Uterus (tissue), 4 donors: ENCODE data around the gene TECTB. TPM values are rescaled to one million over a fixed set of nuclear protein-coding genes. Genes with fewer than 3 reads are reported as not detected.
"Not testable (repeated sequence)": the region's sequence is repeated elsewhere in the genome, so short reads cannot be mapped to it uniquely, and the experiment has no call there.

ENCODE experiments used
- DNase-seq, 2 donors: peaks; one replicate each; pipeline ENCODE4 v3.0.0-alpha.2; 2019 to 2020
- H3K27ac ChIP-seq, 2 donors: fragments of 200-600 bp; sonication (generic); 1 replicate in 1 of 2; 2 replicates in 1 of 2; pipeline ENCODE4 v1.5.1; 2016 to 2018
- H3K27me3 ChIP-seq, 2 donors: fragments of 200-600 bp; sonication (generic); one replicate each; pipeline ENCODE4 v1.5.1; 2018 to 2019; ENCODE audit warnings: control low read depth in 1 of 2
- H3K36me3 ChIP-seq, 2 donors: fragments of 200-600 bp; sonication (generic); one replicate each; pipeline ENCODE4 v1.5.1; 2019; ENCODE audit warnings: control low read depth in 1 of 2
- H3K4me1 ChIP-seq, 2 donors: fragments of 200-600 bp; sonication (generic); one replicate each; pipeline ENCODE4 v1.5.1; 2018 to 2019; ENCODE audit warnings: control low read depth in 1 of 2
- H3K4me3 ChIP-seq, 2 donors: fragments of 200-600 bp; sonication (generic); 1 replicate in 1 of 2; 2 replicates in 1 of 2; pipeline ENCODE4 v1.5.1; 2018 to 2019; ENCODE audit warnings: mild to moderate bottlenecking in 1 of 2
- H3K9me3 ChIP-seq, 2 donors: fragments of 200-600 bp; sonication (generic); one replicate each; pipeline ENCODE4 v1.5.1; 2019; ENCODE audit warnings: control low read depth in 1 of 2
- POLR2A ChIP-seq, 2 donors: fragments of 450-650 bp; IDR thresholded peaks; one replicate each; pipeline ENCODE4 v1.6.1; 2016; ENCODE audit warnings: antibody characterized with exemption in 2 of 2, mild to moderate bottlenecking in 1 of 2, moderate library complexity in 1 of 2
- intact Hi-C: fragments of 100-400 bp; cut with DNase I; formaldehyde crosslinking; loops from one replicate; pipeline ENCODE4 v1.15.1; 2023; ENCODE audit warnings: low total_unique reads
- total RNA-seq, 4 donors: library from RNA; depleted of rRNA in 3 of 4; stranded (reverse); fragments of >200 nt in 3 of 4; gene quantifications; one replicate each; pipeline versions ENCODE4 v1.1.0 to v1.2.4, GENCODE V29; 2014 to 2023
- TF ChIP-seq, protein P1 (sequence below), 4 experiments: fragments of 200-600 bp in 2 of 4; fragments of 450-650 bp in 2 of 4; sonication (generic) in 2 of 4; IDR thresholded peaks; one replicate each; pipeline ENCODE4 v1.5.1; 2016 to 2019; ENCODE audit warnings: antibody characterized with exemption in 4 of 4, mild to moderate bottlenecking in 2 of 4, moderate library complexity in 1 of 4
- donor health status: DM: yes; HTN: yes; CAD: no.

Gene TECTB
- total RNA-seq, 4 donors from 2014 or later: not detected

DNA sequence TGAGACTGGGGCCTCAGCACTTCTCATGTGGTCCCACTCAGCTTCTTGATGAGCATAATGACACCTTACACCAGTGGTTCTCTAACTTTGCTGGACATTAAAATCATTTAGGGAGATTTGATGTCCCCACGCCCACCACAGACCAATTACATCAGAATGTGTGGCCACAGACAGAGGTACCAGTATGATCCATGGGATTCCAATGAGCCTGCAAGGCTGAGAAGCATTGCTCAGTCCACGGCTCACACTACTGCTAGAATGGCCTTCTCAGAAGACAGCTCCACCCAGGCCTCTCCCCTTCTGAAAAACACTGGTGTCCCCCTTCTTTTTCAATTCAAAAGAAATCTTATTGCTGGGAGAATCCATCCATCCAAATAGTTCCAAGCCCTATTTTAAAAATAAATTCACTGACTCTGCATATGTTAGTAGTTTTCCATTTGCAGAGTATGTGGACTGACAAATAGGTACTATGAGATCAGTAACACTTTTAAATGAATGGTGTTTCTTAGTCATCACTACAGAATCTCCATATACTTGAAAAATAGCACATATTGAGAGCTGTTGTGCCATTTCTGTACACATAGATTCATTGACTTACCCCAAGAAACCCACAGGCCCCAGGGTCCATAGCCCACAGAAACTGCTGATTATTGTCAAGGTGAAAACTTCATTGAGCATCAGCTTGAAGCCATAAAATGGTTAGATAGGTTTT is 34.5 kb upstream of the TECTB start:
- no peaks in the 10 kb centered on the region for H3K4me1 ChIP-seq
- intact Hi-C loops: no loop called here
- DNase-seq: no peak
- no peak overlapping the region for H3K4me3 ChIP-seq
- TF ChIP-seq, protein P1, sequence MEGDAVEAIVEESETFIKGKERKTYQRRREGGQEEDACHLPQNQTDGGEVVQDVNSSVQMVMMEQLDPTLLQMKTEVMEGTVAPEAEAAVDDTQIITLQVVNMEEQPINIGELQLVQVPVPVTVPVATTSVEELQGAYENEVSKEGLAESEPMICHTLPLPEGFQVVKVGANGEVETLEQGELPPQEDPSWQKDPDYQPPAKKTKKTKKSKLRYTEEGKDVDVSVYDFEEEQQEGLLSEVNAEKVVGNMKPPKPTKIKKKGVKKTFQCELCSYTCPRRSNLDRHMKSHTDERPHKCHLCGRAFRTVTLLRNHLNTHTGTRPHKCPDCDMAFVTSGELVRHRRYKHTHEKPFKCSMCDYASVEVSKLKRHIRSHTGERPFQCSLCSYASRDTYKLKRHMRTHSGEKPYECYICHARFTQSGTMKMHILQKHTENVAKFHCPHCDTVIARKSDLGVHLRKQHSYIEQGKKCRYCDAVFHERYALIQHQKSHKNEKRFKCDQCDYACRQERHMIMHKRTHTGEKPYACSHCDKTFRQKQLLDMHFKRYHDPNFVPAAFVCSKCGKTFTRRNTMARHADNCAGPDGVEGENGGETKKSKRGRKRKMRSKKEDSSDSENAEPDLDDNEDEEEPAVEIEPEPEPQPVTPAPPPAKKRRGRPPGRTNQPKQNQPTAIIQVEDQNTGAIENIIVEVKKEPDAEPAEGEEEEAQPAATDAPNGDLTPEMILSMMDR (IDR thresholded peaks at IDR 0.05): no peak
- no peak for TF ChIP-seq POLR2A (IDR thresholded peaks at IDR 0.05)
- H3K27me3 ChIP-seq: no peaks in the 10 kb centered on the region
- H3K9me3 ChIP-seq: no peaks in the 10 kb centered on the region
- H3K36me3 ChIP-seq: no peaks in the 10 kb centered on the region
- no peak overlapping the region for H3K27ac ChIP-seq

DNA sequence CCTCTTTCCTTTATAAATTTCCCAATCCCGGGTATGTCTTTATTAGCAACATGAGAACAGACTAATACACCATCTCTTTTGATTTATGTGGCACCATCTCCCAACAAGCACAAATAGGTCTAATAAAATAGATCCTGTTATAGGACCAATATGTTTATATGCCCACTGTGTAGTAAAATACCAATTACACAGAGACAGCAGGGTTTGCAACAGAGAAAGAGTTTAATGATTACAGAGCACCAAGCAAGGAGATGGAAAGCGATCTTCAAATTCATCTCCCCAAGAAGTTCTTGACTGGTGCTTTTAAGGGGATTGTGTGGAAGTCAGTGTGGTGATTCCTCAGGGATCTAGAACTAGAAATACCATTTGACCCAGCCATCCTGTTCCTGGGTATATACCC is 33.5 kb upstream of the TECTB start:
- H3K27ac ChIP-seq: no peak overlapping the region
- DNase-seq: no peak
- H3K36me3 ChIP-seq: no peaks in the 10 kb centered on the region
- no peaks in the 10 kb centered on the region for H3K4me1 ChIP-seq
- no peaks in the 10 kb centered on the region for H3K9me3 ChIP-seq
- no peak for TF ChIP-seq POLR2A (IDR thresholded peaks at IDR 0.05)
- TF ChIP-seq, protein P1 (IDR thresholded peaks at IDR 0.05): no peak
- intact Hi-C loops: no loop called here
- H3K27me3 ChIP-seq: no peaks in the 10 kb centered on the region
- no peak overlapping the region for H3K4me3 ChIP-seq

DNA sequence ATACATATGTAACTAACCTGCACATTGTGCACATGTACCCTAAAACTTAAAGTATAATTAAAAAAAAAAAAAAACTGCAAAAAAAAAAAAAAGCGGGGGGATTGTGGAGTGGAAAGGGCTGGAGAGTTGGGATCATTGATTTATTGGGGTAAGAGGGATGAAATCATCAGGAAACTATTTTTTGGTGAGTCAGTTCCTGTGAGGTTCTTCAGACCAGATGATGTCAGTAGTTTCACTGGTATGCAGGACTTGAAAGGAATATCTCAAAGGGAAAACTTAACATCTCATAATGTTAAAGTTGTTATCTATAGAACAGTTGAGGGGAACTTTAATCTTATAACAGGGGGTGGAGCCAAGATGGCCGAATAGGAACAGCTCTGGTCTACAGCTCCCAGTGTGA is 32.6 kb upstream of the TECTB start:
- Histone ChIP-seq H3K4me1 (no peaks in the 10 kb centered on the region), H3K4me3 (no peak overlapping the region), H3K9me3 (no peaks in the 10 kb centered on the region), H3K36me3 (no peaks in the 10 kb centered on the region), H3K27ac (no peak overlapping the region), H3K27me3 (no peaks in the 10 kb centered on the region)
- no peak for DNase-seq
- intact Hi-C loops: no loop called here
- TF ChIP-seq POLR2A (IDR thresholded peaks at IDR 0.05): no peak
- TF ChIP-seq, protein P1 (IDR thresholded peaks at IDR 0.05): no peak

DNA sequence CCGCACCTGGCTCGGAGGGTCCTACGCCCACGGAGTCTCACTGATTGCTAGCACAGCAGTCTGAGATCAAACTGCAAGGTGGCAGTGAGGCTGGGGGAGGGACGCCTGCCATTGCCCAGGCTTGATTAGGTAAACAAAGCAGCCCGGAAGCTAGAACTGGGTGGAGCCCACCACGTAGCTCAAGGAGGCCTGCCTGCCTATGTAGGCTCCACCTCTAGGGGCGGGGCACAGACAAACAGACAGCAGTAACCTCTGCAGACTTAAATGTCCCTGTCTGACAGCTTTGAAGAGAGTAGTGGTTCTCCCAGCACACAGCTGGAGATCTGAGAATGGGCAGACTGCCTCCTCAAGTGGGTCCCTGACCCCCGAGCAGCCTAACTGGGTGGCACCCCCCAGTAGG is 32.0 kb upstream of the TECTB start:
- H3K36me3 ChIP-seq, H3K4me1 ChIP-seq, H3K4me3 ChIP-seq, H3K27me3 ChIP-seq, H3K9me3 ChIP-seq, intact Hi-C loops, DNase-seq, H3K27ac ChIP-seq: not testable (repeated sequence)

DNA sequence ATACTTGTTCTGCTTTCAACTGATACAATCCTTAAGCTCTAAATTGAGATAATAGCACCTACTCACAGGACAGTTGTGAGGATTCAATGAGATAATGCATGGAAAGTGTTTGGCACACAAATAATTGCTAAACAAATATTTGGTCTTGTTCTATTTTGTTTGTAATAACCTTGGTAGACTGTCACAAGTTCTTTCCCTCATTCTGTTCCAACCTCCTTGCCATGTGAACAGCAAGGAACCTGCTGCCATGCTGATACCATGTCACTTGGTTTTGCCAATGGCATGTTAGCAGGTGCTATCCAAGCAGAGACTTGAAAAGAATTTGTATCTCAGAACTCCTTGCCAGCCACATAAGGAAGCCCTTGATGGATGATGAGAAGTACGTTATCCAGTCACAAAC is 24.8 kb upstream of the TECTB start:
- Histone ChIP-seq H3K27ac (no peak overlapping the region), H3K4me1 (no peaks in the 10 kb centered on the region), H3K9me3 (no peaks in the 10 kb centered on the region), H3K27me3 (no peaks in the 10 kb centered on the region), H3K4me3 (no peak overlapping the region), H3K36me3 (no peaks in the 10 kb centered on the region)
- TF ChIP-seq, protein P1 (IDR thresholded peaks at IDR 0.05): no peak
- TF ChIP-seq POLR2A (IDR thresholded peaks at IDR 0.05): no peak
- no peak for DNase-seq
- intact Hi-C loops: no loop called here

DNA sequence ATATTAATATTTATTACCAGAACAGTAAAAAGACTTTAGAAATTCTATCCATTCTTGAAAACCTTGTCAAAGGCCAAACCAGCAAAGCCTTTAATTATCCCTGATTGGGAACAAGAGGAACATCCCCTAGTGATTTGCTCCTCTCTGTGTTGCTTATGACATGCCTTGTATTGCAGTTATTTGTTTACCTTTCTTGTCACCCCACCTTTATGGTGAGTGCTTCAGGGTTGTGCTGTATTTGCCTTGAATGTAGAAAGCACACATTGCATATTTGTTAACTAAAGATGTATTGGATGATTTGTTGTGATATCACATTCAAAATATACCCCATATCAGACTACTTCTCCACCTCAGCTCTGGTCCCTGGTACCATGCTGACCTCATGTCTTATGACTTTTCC is 23.5 kb upstream of the TECTB start:
- H3K4me1 ChIP-seq: no peaks in the 10 kb centered on the region
- TF ChIP-seq, protein P1 (IDR thresholded peaks at IDR 0.05): no peak
- TF ChIP-seq POLR2A (IDR thresholded peaks at IDR 0.05): no peak
- H3K27me3 ChIP-seq: no peaks in the 10 kb centered on the region
- no peak overlapping the region for H3K27ac ChIP-seq
- intact Hi-C loops: no loop called here
- no peak overlapping the region for H3K4me3 ChIP-seq
- no peak for DNase-seq
- no peaks in the 10 kb centered on the region for H3K9me3 ChIP-seq
- H3K36me3 ChIP-seq: no peaks in the 10 kb centered on the region
